ENCODE measurements around the gene ZBTB7C.

- TF ChIP-seq, protein P1, sequence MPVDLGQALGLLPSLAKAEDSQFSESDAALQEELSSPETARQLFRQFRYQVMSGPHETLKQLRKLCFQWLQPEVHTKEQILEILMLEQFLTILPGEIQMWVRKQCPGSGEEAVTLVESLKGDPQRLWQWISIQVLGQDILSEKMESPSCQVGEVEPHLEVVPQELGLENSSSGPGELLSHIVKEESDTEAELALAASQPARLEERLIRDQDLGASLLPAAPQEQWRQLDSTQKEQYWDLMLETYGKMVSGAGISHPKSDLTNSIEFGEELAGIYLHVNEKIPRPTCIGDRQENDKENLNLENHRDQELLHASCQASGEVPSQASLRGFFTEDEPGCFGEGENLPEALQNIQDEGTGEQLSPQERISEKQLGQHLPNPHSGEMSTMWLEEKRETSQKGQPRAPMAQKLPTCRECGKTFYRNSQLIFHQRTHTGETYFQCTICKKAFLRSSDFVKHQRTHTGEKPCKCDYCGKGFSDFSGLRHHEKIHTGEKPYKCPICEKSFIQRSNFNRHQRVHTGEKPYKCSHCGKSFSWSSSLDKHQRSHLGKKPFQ (tag by site-specific recombination; IDR thresholded peaks at IDR 0.05): no peak
- TF ChIP-seq ZBTB7A (tag by site-specific recombination; IDR thresholded peaks at IDR 0.05; ENCODE audit: low read depth) (no peak), ZNF174 (tag by site-specific recombination; IDR thresholded peaks at IDR 0.05) (no peak), ZNF76 (tag by site-specific recombination; IDR thresholded peaks at IDR 0.05; ENCODE audit: borderline replicate concordance, low read depth) (no peak), PRDM1 (tag by site-specific recombination; IDR thresholded peaks at IDR 0.05) (no peak), CTCF (tag by site-specific recombination; IDR thresholded peaks at IDR 0.05) (no peak), PBX3 (CRISPR knock-in tag; IDR thresholded peaks at IDR 0.05) (no peak), ZFP3 (tag by site-specific recombination; IDR thresholded peaks at IDR 0.05; ENCODE audit: low read depth) (no peak), ZNF707 (tag by site-specific recombination; IDR thresholded peaks at IDR 0.05) (no peak), ZNF148 (tag by site-specific recombination; IDR thresholded peaks at IDR 0.05; ENCODE audit: borderline replicate concordance) (no peak), ZNF16 (tag by site-specific recombination; IDR thresholded peaks at IDR 0.05; ENCODE audit: low read depth) (no peak), ZNF549 (tag by site-specific recombination; IDR thresholded peaks at IDR 0.05) (no peak), ZNF366 (tag by site-specific recombination; conservative IDR thresholded peaks at IDR 0.05) (no peak)
Observed at GRCh38 chr18:48099481-48100164, 309.6 kb downstream of the ZBTB7C start.
